GM12878 (cell line): ENCODE results near the gene PSMA7.

Experiments used
- CHD4 ChIP-seq: fragments of 200-600 bp; sonication (generic); IDR thresholded peaks from 2 replicates; pipeline ENCODE4 v1.6.1; 2016; ENCODE audit warnings: mild to moderate bottlenecking
- GABPA ChIP-seq: IDR thresholded peaks from 2 replicates; pipeline ENCODE4 v1.6.1; 2014; ENCODE audit warnings: antibody characterized with exemption, low read depth, mild to moderate bottlenecking, inconsistent platforms
- SIN3A ChIP-seq: IDR thresholded peaks from 2 replicates; pipeline ENCODE4 v1.6.1; 2012; ENCODE audit warnings: low read depth, low read length, improper control_type of control experiment
- TF ChIP-seq, protein P1 (sequence below), 3 experiments: IDR thresholded peaks in 2 of 3; conservative IDR thresholded peaks in 1 of 3; 2 replicates each; pipeline ENCODE4 v1.5.1; 2011; ENCODE audit warnings: low read depth in 3 of 3, low read length in 3 of 3, mild to moderate bottlenecking in 3 of 3, control low read depth in 2 of 3, moderate library complexity in 2 of 3, inconsistent platforms in 1 of 3, mixed read lengths in 1 of 3; ENCODE audit not compliant: control insufficient read depth in 2 of 3, insufficient read depth in 1 of 3; ENCODE audit errors: extremely low read depth in 1 of 3

DNA sequence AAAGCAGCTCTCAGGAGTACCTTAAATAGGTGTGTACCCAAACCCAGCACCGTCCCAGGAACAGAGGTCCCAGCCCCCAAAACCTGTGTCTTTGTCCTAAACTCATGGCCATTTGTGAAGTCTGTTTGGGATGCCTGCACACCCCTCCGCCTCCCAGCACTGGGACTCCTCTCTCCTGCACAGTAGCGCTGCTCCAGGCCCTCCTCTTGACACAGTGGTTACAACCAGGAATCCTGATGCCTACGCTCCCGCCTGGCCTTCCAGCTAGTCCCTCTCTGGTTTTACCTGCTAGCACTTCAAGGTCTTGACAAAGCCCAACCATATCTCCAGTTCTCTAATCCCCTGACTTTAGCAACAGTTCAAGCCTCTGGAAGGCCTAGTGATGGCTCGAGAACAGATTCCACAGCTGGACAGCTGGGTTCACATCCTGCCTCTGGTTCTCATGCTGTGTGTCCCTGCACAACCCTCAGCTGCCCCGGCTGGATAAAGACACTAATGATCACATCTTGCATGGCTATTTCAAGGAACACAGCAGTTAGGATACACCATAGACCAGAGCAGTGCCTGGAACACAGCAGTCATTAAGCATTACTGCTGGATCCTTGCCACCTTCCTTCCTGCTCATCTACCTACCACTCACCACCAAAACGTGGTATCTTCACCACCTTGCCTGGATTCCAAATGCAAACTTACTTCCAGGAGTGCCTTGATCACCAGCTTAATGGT lies 5.6 kb downstream of the PSMA7 start:
- TF ChIP-seq CHD4 (no peak), GABPA (no peak), SIN3A (no peak)
- TF ChIP-seq, protein P1, sequence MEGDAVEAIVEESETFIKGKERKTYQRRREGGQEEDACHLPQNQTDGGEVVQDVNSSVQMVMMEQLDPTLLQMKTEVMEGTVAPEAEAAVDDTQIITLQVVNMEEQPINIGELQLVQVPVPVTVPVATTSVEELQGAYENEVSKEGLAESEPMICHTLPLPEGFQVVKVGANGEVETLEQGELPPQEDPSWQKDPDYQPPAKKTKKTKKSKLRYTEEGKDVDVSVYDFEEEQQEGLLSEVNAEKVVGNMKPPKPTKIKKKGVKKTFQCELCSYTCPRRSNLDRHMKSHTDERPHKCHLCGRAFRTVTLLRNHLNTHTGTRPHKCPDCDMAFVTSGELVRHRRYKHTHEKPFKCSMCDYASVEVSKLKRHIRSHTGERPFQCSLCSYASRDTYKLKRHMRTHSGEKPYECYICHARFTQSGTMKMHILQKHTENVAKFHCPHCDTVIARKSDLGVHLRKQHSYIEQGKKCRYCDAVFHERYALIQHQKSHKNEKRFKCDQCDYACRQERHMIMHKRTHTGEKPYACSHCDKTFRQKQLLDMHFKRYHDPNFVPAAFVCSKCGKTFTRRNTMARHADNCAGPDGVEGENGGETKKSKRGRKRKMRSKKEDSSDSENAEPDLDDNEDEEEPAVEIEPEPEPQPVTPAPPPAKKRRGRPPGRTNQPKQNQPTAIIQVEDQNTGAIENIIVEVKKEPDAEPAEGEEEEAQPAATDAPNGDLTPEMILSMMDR (IDR thresholded peaks at IDR 0.05 in 2 of 3, conservative IDR thresholded peaks at IDR 0.05 in 1 of 3; ENCODE audit: control insufficient read depth in 2 of 3, extremely low read depth in 1 of 3, insufficient read depth in 1 of 3, low read depth in 3 of 3, low read length in 3 of 3), result no peak
